HG02973 (cell line): ENCODE results near the gene FRZB.
"Not testable (repeated sequence)": the region's sequence is repeated elsewhere in the genome, so short reads cannot be mapped to it uniquely, and the experiment has no call there.

Experiments
- ATAC-seq: cut with Tn5 transposase; IDR thresholded peaks from one replicate; pipeline ENCODE4 v1.9.1; 2021; ENCODE audit warnings: moderate library complexity; ENCODE audit not compliant: unreplicated experiment

FRZB gene

GRCh38 chr2:182890773-182891378 lies 24.4 kb upstream of the FRZB start:
- ATAC-seq = no peak

- no peak for ATAC-seq
Observed at GRCh38 chr2:182890305-182890704, 23.9 kb upstream of the FRZB start.

- ATAC-seq = no peak
Observed at GRCh38 chr2:182887753-182888415, 21.4 kb upstream of the FRZB start.

GRCh38 chr2:182887093-182887492 lies 20.7 kb upstream of the FRZB start:
- no peak for ATAC-seq

GRCh38 chr2:182885771-182886170 lies 19.3 kb upstream of the FRZB start:
- no peak for ATAC-seq

- ATAC-seq = no peak
Observed at GRCh38 chr2:182883451-182883850, 17.0 kb upstream of the FRZB start.

GRCh38 chr2:182880100-182880499 lies 13.7 kb upstream of the FRZB start:
- not testable (repeated sequence) for ATAC-seq

GRCh38 chr2:182876653-182877052 lies 10.2 kb upstream of the FRZB start:
- ATAC-seq = not testable (repeated sequence)

- no peak for ATAC-seq
Observed at GRCh38 chr2:182870227-182870626, 3.8 kb upstream of the FRZB start.

- no peak for ATAC-seq
Observed at GRCh38 chr2:182868054-182868796, 1.8 kb upstream of the FRZB start.

GRCh38 chr2:182867426-182868053 lies 1.1 kb upstream of the FRZB start:
- no peak for ATAC-seq

GRCh38 chr2:182866095-182866460 lies 359 bp downstream of the FRZB start:
- ATAC-seq = no peak

GRCh38 chr2:182864949-182865570 lies 1.4 kb downstream of the FRZB start:
- no peak for ATAC-seq

- ATAC-seq = no peak
Observed at GRCh38 chr2:182863642-182864041, 2.8 kb downstream of the FRZB start.

GRCh38 chr2:182862091-182862490 lies 4.3 kb downstream of the FRZB start:
- no peak for ATAC-seq

- ATAC-seq = no peak
Observed at GRCh38 chr2:182860858-182861257, 5.6 kb downstream of the FRZB start.

- no peak for ATAC-seq
Observed at GRCh38 chr2:182858671-182859070, 7.8 kb downstream of the FRZB start.

GRCh38 chr2:182855376-182855775 lies 11.1 kb downstream of the FRZB start:
- ATAC-seq = no peak

GRCh38 chr2:182854375-182855105 lies 11.9 kb downstream of the FRZB start:
- ATAC-seq = no peak

GRCh38 chr2:182852801-182853200 lies 13.6 kb downstream of the FRZB start:
- no peak for ATAC-seq

GRCh38 chr2:182852090-182852489 lies 14.3 kb downstream of the FRZB start:
- ATAC-seq = no peak
